WTC11 (cell line): ENCODE results near the gene ADAM11. TPM values are rescaled to one million over a fixed set of nuclear protein-coding genes. Genes with fewer than 3 reads are reported as not detected.
A peak's percentile ranks its signal among the peaks of the same experiment; 100 is the strongest.

Source experiments
- AFF4 ChIP-seq: sonication (generic); formaldehyde crosslinking; IDR thresholded peaks from 2 replicates; pipeline ENCODE4 v1.8.1; 2023; ENCODE audit warnings: mild to moderate bottlenecking, missing genetic modification reagents, borderline replicate concordance
- AR ChIP-seq: fragments of 250-450 bp; sonication (Bioruptor Pico); IDR thresholded peaks from 2 replicates; pipeline ENCODE4 v1.9.0; 2021; ENCODE audit warnings: mild to moderate bottlenecking
- CBFB ChIP-seq: sonication (generic); formaldehyde crosslinking; IDR thresholded peaks from 2 replicates; pipeline ENCODE4 v1.8.1; 2022; ENCODE audit warnings: mild to moderate bottlenecking, low read depth, missing genetic modification reagents
- ELF4 ChIP-seq: sonication (generic); formaldehyde crosslinking; IDR thresholded peaks from 2 replicates; pipeline ENCODE4 v1.8.1; 2022; ENCODE audit warnings: low read depth, mild to moderate bottlenecking, moderate library complexity, missing genetic modification reagents
- GABPB1 ChIP-seq: sonication (generic); formaldehyde crosslinking; IDR thresholded peaks from 2 replicates; pipeline ENCODE4 v1.8.1; 2023; ENCODE audit warnings: mild to moderate bottlenecking, missing genetic modification reagents
- GTF2I ChIP-seq: fragments of 250-450 bp; sonication (Bioruptor Pico); conservative IDR thresholded peaks from 2 replicates; pipeline ENCODE4 v1.4.0; 2021; ENCODE audit warnings: mild to moderate bottlenecking
- MLX ChIP-seq: sonication (generic); formaldehyde crosslinking; IDR thresholded peaks from 2 replicates; pipeline ENCODE4 v1.8.1; 2023; ENCODE audit warnings: mild to moderate bottlenecking, missing genetic modification reagents, moderate library complexity
- NFE2L1 ChIP-seq: sonication (generic); formaldehyde crosslinking; IDR thresholded peaks from 2 replicates; pipeline ENCODE4 v1.8.1; 2023; ENCODE audit warnings: missing genetic modification reagents
- NR3C1 ChIP-seq: sonication (generic); formaldehyde crosslinking; conservative IDR thresholded peaks from 2 replicates; pipeline ENCODE4 v1.8.1; 2023; ENCODE audit warnings: low read depth, mild to moderate bottlenecking, missing genetic modification reagents
- PRDM15 ChIP-seq: sonication (generic); formaldehyde crosslinking; IDR thresholded peaks from 2 replicates; pipeline ENCODE4 v1.8.0; 2022; ENCODE audit warnings: missing genetic modification reagents
- PREB ChIP-seq: sonication (generic); formaldehyde crosslinking; IDR thresholded peaks from 2 replicates; pipeline ENCODE4 v1.8.1; 2022; ENCODE audit warnings: mild to moderate bottlenecking, missing genetic modification reagents, moderate library complexity, borderline replicate concordance
- STAT6 ChIP-seq: sonication (generic); formaldehyde crosslinking; conservative IDR thresholded peaks from 2 replicates; pipeline ENCODE4 v1.8.1; 2023; ENCODE audit warnings: mild to moderate bottlenecking, low read depth, missing genetic modification reagents, moderate library complexity
- ZBTB21 ChIP-seq: sonication (generic); formaldehyde crosslinking; IDR thresholded peaks from 2 replicates; pipeline ENCODE4 v1.8.1; 2023; ENCODE audit warnings: mild to moderate bottlenecking, missing genetic modification reagents, borderline replicate concordance
- ZNF138 ChIP-seq: sonication (generic); formaldehyde crosslinking; conservative IDR thresholded peaks from 2 replicates; pipeline ENCODE4 v1.8.1; 2022; ENCODE audit warnings: mild to moderate bottlenecking, moderate library complexity, missing genetic modification reagents
- ZNF423 ChIP-seq: fragments of 250-450 bp; sonication (Bioruptor Pico); IDR thresholded peaks from 2 replicates; pipeline ENCODE4 v2.1.2; 2022; ENCODE audit warnings: mild to moderate bottlenecking, moderate library complexity
- total RNA-seq: library from RNA; stranded (reverse); gene quantifications from 3 replicates; pipeline ENCODE4 v1.2.3, GENCODE V29; 2021
- TF ChIP-seq, protein P1 (sequence below): fragments of 250-450 bp; sonication (Bioruptor Pico); IDR thresholded peaks from 2 replicates; pipeline ENCODE4 v1.8.0; 2021; ENCODE audit warnings: mild to moderate bottlenecking
- TF ChIP-seq, protein P2 (sequence below): fragments of 250-450 bp; sonication (Bioruptor Pico); conservative IDR thresholded peaks from 2 replicates; pipeline ENCODE4 v1.9.0; 2021; ENCODE audit warnings: mild to moderate bottlenecking
- TF ChIP-seq, protein P3 (sequence below): sonication (generic); formaldehyde crosslinking; IDR thresholded peaks from 2 replicates; pipeline ENCODE4 v1.8.0; 2022; ENCODE audit warnings: mild to moderate bottlenecking, missing genetic modification reagents

Gene ADAM11
- total RNA-seq, 1 experiment from 2014 or later: 3.0 TPM

DNA sequence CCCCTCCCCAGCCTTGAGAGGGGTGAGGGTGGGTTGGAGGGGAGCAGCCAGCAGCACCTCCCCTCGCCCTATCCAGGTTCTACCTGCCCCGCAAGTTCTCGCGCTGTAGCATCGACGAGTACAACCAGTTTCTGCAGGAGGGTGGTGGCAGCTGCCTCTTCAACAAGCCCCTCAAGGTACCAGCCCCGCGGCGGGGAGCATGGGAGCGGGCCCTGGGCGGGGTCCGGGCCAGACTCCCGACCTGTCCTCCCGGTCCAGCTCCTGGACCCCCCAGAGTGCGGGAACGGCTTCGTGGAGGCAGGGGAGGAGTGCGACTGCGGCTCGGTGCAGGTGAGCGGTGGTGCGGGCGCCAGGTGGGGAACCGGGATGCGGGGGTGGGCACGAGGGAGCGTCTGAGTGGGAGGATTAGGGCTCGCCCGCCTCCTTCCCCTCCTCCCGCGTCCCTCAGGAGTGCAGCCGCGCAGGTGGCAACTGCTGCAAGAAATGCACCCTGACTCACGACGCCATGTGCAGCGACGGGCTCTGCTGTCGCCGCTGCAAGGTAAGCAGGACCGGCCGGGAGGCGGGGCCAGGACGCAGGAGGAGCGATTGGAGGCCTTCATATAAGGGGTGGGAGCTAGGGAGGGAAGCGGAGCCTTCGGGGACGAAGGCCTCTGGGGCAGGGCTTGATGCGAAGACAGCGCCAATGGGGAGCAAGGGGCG lies 16.5 kb downstream of the ADAM11 start (continued):
- TF ChIP-seq AFF4 (no peak), AR (no peak), STAT6 (CRISPR knock-in tag) (no peak), ELF4 (no peak; the same call in 1 of the 2 replicates), ZBTB21 (CRISPR knock-in tag) (no peak), PRDM15 (CRISPR knock-in tag) (no peak), MLX (CRISPR knock-in tag) (no peak), GABPB1 (CRISPR knock-in tag) (0 out of 2 replicates have a peak, but pooled peaks have one; percentile 32), NFE2L1 (CRISPR knock-in tag) (0 out of 2 replicates have a peak, but pooled peaks have one; percentile 15), ZNF423 (CRISPR knock-in tag) (no peak), CBFB (no peak), GTF2I (CRISPR knock-in tag) (no peak), ZNF138 (CRISPR knock-in tag) (no peak), NR3C1 (CRISPR knock-in tag) (no peak), PREB (CRISPR knock-in tag) (no peak)
- TF ChIP-seq, protein P1, sequence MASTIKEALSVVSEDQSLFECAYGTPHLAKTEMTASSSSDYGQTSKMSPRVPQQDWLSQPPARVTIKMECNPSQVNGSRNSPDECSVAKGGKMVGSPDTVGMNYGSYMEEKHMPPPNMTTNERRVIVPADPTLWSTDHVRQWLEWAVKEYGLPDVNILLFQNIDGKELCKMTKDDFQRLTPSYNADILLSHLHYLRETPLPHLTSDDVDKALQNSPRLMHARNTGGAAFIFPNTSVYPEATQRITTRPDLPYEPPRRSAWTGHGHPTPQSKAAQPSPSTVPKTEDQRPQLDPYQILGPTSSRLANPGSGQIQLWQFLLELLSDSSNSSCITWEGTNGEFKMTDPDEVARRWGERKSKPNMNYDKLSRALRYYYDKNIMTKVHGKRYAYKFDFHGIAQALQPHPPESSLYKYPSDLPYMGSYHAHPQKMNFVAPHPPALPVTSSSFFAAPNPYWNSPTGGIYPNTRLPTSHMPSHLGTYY: no peak
- TF ChIP-seq, protein P2, sequence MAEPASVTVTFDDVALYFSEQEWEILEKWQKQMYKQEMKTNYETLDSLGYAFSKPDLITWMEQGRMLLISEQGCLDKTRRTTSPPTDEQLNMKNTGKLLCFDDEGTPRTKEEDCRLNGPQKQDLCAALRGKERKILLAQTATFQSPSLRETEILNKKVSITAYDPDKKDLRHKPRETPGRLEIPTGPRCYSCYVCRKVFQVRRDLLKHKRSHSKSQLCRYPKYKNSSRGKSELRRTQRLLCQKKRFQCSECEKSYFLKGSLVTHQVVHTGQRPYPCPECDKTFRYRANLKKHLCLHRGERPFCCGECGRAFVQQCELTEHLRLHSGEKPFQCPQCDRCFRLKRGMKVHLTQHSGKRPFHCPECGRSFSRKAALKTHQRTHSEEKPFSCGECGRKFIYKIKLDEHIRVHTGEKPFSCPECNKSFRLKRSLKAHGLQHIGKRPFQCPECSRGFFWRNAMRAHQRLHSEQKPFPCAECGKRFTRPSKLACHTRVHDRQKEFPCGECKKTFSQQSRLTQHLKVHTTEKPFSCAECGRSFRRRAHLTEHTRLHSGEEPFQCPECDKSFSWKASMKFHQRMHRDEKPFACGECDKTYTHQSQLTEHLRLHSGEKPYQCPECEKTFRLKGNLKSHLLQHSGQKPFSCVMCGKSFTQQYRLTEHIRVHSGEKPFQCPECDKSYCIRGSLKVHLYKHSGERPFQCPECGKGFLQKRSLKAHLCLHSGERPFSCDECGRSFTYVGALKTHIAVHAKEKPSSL: no peak
- TF ChIP-seq, protein P3, sequence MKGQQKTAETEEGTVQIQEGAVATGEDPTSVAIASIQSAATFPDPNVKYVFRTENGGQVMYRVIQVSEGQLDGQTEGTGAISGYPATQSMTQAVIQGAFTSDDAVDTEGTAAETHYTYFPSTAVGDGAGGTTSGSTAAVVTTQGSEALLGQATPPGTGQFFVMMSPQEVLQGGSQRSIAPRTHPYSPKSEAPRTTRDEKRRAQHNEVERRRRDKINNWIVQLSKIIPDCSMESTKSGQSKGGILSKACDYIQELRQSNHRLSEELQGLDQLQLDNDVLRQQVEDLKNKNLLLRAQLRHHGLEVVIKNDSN: no peak
